AG10803 (cell line): ENCODE results near the gene RDH14.

Source experiments
- DNase-seq: peaks from one replicate; pipeline ENCODE4 v3.0.0; 2010; ENCODE audit warnings: low read depth
- H3K4me3 ChIP-seq: 2 replicates; pipeline ENCODE4 v1.5.1; 2011; ENCODE audit warnings: mild to moderate bottlenecking, low read length, control low read depth
- TF ChIP-seq, protein P1 (sequence below): conservative IDR thresholded peaks from 2 replicates; pipeline ENCODE4 v1.5.1; 2011; ENCODE audit warnings: mild to moderate bottlenecking, low read length, control low read depth, inconsistent platforms

The RDH14 gene

DNA sequence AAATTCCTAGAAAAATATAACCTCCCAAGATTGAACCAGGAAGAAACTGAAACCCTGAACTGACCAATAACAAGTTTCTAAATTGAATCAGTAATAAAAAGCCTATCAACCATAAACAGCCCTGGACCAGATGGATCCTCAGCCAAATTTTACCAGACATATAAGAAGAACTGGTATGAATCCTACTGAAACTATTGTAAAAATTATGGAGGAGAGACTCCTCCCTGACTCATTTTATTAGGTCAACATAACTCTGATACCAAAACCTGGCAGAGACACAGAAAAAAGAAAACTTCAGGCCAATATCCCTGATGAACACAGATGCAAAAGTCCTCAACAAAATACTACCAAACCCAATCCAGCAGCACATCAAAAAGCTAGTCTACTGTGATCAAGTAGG, 17.6 kb upstream of the RDH14 start:
- TF ChIP-seq, protein P1, sequence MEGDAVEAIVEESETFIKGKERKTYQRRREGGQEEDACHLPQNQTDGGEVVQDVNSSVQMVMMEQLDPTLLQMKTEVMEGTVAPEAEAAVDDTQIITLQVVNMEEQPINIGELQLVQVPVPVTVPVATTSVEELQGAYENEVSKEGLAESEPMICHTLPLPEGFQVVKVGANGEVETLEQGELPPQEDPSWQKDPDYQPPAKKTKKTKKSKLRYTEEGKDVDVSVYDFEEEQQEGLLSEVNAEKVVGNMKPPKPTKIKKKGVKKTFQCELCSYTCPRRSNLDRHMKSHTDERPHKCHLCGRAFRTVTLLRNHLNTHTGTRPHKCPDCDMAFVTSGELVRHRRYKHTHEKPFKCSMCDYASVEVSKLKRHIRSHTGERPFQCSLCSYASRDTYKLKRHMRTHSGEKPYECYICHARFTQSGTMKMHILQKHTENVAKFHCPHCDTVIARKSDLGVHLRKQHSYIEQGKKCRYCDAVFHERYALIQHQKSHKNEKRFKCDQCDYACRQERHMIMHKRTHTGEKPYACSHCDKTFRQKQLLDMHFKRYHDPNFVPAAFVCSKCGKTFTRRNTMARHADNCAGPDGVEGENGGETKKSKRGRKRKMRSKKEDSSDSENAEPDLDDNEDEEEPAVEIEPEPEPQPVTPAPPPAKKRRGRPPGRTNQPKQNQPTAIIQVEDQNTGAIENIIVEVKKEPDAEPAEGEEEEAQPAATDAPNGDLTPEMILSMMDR: no peak
- H3K4me3 ChIP-seq: no peak overlapping the region
- DNase-seq: peak; percentile 24

DNA sequence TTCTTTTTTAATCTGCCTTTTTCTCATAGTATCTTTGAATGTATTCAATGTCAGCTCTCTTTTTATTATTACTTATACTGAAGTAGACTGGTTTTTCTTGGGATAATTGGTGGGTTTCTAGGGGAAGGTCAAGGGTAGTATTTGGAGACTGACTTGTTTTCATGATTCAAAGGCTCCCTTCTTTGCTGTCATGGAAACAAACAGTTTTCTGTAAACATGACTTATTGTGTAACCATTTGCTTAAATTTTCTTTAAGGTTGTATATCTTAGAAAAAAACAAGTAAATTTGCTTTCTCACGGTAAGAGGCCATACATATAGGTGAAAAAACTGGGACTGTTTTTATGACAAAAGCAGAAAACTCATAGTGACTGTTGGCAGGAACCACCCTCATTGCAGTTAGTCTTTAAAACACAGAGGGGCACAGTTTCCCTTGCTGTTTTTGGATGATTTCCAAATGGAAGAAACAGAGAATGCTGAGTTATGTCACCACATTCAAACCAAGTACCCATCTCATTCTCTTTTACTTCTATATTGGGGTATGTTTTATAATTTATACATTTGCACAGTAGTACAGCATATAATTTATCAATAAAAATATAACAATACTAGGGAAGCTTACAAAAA, 5.8 kb upstream of the RDH14 start:
- no peak overlapping the region for H3K4me3 ChIP-seq
- no peak for DNase-seq
- TF ChIP-seq, protein P1: no peak

DNA sequence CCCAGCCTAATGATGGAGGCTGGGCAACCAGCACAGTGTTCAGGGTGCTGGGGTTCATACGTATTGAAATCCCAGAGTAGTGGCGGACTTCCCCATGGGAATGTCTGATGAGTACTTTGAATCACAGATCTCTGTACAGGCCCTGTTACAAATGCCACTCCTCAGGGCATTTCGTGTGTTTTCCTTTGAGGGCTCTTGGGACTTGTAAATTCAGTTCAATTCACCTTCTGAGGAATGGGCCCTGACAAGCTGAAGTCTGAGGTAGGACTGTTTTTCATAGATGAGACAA, 288 bp upstream of the RDH14 start:
- TF ChIP-seq, protein P1: no peak
- peak overlapping the region; percentile 70 for H3K4me3 ChIP-seq
- no peak for DNase-seq

DNA sequence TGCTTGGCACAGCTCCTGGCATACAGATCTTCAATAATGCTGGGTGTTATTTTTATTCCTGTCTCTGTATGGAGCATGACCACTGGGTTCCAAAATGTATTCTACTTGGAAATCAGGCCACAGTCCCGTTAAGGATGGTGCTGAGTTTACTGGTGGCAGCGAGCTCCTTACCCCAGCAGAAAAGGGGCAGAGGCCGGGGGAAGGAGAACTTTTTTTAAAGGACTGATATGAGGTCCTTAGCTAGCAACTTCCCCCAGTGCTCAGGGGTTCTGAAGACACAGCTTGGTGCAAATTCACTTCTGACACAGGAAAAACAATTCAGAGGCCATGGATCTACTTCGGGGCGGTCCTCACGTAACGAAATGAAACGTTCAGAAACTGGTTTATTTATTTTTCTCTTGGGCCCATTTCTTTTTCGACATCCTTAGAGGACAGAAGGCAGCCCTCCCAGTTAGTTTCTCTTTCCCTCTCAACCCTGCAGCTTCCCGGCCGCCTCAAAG, 872 bp downstream of the RDH14 start:
- TF ChIP-seq, protein P1: no peak
- peak overlapping the region; percentile 70 for H3K4me3 ChIP-seq
- no peak for DNase-seq

DNA sequence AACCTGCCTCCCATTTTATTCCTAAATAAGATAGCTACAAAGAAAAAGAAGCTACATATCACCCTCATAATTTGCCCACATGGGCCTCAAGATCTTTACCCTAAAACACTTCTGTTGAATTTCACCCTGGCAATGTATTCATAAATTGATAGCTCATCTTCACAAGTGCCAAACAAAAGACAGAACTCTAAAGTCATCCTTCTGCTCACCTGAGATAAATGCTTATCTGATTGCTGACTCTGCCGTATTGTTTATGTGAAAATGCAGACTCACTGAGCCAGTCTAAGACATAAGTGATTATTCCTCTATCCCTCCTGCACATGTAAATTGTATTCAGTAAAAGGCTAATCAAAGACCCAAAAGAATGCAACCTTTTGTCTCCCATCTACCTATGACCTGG, 2.0 kb downstream of the RDH14 start:
- H3K4me3 ChIP-seq: no peak overlapping the region
- no peak for DNase-seq
- TF ChIP-seq, protein P1: no peak

DNA sequence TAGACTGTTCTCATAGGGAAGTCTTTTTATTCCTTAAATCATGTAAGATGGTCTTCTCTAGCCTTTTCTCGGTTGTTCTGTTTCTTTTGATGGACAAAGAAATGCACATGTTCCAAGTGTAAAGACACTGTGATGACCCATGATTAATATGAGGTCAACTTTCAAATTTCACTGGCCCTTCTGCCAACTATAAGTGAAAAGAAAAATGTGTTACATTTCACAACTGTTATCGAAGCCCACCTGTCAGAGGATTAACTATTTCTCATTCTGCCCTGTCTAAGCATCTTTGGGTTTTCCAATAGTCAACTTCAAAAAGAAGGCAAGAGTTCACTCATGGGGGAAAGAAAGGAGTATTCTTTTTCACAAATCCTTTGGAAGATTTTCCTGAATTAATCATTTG, 3.3 kb downstream of the RDH14 start:
- TF ChIP-seq, protein P1: no peak
- DNase-seq: no peak

DNA sequence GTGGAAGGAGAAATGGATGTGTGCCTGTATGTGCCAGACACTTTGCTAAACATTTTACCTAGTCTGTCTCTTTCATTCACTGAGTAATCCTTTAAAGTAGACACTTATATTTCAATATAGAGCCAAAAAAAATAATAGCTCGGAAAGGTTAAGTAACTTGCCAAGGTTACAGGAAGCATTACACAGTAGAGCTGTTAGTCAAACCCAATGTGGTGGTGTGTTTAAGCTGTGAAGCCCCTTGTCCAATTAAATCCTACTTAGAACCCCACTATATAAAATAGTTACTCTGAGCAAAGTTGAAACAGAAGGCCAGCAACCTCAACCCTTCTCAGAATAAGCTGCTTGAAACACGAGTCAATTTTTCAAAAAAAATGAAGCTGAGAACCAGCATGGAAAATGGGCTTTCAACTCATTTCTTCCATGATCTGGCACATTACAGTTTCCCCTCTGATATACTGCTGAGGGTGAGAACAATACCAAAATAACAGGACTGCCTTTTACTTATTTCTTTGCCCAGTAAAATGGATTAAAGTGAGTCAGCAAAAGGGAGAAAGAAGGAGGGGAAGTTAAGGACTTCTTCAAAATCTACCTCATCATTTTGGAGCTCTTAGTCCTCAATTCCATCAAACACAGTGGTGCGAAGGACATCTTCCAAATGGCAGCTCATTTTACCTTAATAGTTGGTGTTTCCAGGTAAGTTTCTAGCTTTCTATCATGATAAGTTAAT, 7.9 kb downstream of the RDH14 start:
- no peak overlapping the region for H3K4me3 ChIP-seq
- DNase-seq: no peak
- TF ChIP-seq, protein P1: no peak

More for the DNA sequence above, 3.3 kb downstream of the RDH14 start:
- no peak overlapping the region for H3K4me3 ChIP-seq
